Bone marrow (tissue), 2 donors: ENCODE data around the gene TFF2.

Experiments
- DNase-seq, 2 donors: peaks; one replicate each; lab custom pipeline; 2025; lab: John Stamatoyannopoulos, UW

Gene TFF2

GRCh38 chr21:42320791-42321190 lies 30.0 kb downstream of the TFF2 start:
- DNase-seq: no peak

- DNase-seq: no peak
These were observed 30.8 kb downstream of the TFF2 start for GRCh38 chr21:42319851-42320572.

GRCh38 chr21:42319376-42319775 lies 31.4 kb downstream of the TFF2 start:
- peak in 1 of 2 donors; percentile 58 for DNase-seq

GRCh38 chr21:42317826-42318746 lies 32.7 kb downstream of the TFF2 start:
- DNase-seq: no peak

GRCh38 chr21:42317341-42317741 lies 33.5 kb downstream of the TFF2 start:
- DNase-seq: no peak

- no peak for DNase-seq
These were observed 33.9 kb downstream of the TFF2 start for GRCh38 chr21:42316891-42317290.

- DNase-seq: no peak
These were observed 35.4 kb downstream of the TFF2 start, which contains the start of gene TFF3 for GRCh38 chr21:42315296-42315891. TSS of gene TFF3 (minus strand) at chr21:42315409. CDS start at chr21:42315374, 35 bp downstream.

- no peak for DNase-seq
These were observed 36.0 kb downstream of the TFF2 start for GRCh38 chr21:42314616-42315295.

GRCh38 chr21:42313501-42313969 lies 37.3 kb downstream of the TFF2 start:
- DNase-seq: no peak

GRCh38 chr21:42312626-42313104 lies 38.1 kb downstream of the TFF2 start:
- no peak for DNase-seq

GRCh38 chr21:42311816-42312625 lies 38.8 kb downstream of the TFF2 start:
- no peak for DNase-seq

- DNase-seq: no peak
These were observed 39.6 kb downstream of the TFF2 start for GRCh38 chr21:42311160-42311559.

GRCh38 chr21:42310411-42311001 lies 40.3 kb downstream of the TFF2 start:
- no peak for DNase-seq

GRCh38 chr21:42309753-42310213 lies 41.0 kb downstream of the TFF2 start:
- DNase-seq: peak; percentile 21 to 83

- no peak for DNase-seq
These were observed 41.7 kb downstream of the TFF2 start for GRCh38 chr21:42308914-42309752.

- DNase-seq: no peak
These were observed 42.5 kb downstream of the TFF2 start for GRCh38 chr21:42308161-42308913.

- no peak for DNase-seq
These were observed 43.7 kb downstream of the TFF2 start for GRCh38 chr21:42307106-42307505.

- DNase-seq: peak in 1 of 2 donors; percentile 14
These were observed 44.3 kb downstream of the TFF2 start for GRCh38 chr21:42306366-42307035.
